K562 (cell line): ENCODE results near the gene UFSP2. TPM values are rescaled to one million over a fixed set of nuclear protein-coding genes. Genes with fewer than 3 reads are reported as not detected.

ENCODE experiments used
- ATF7 ChIP-seq: fragments of 450-650 bp; IDR thresholded peaks from 2 replicates; pipeline ENCODE4 v1.7.1; 2014; ENCODE audit warnings: mild to moderate bottlenecking, moderate library complexity
- CREB1 ChIP-seq, 2 experiments: sonication (generic) in 1 of 2; formaldehyde crosslinking in 1 of 2; IDR thresholded peaks; 2 replicates each; pipeline versions ENCODE4 v1.6.1 to v1.8.0; 2012 to 2022; ENCODE audit warnings: inconsistent platforms in 1 of 2, mild to moderate bottlenecking in 1 of 2, missing genetic modification reagents in 1 of 2, moderate library complexity in 1 of 2
- DACH1 ChIP-seq: fragments of 450-650 bp; IDR thresholded peaks from 2 replicates; pipeline ENCODE4 v1.6.1; 2018; ENCODE audit not compliant: partially characterized antibody
- ETV5 ChIP-seq: sonication (generic); formaldehyde crosslinking; IDR thresholded peaks from 2 replicates; pipeline ENCODE4 v1.4.0; 2020; ENCODE audit warnings: low read depth, mild to moderate bottlenecking, missing genetic modification reagents
- FOXK2 ChIP-seq, 2 experiments: fragments of 450-650 bp; IDR thresholded peaks in 1 of 2; conservative IDR thresholded peaks in 1 of 2; 2 replicates each; pipeline ENCODE4 v1.6.1; 2016; ENCODE audit warnings: low read depth in 2 of 2, mild to moderate bottlenecking in 1 of 2
- FOXP1 ChIP-seq: sonication (generic); formaldehyde crosslinking; IDR thresholded peaks from 2 replicates; pipeline ENCODE4 v1.8.0; 2022; ENCODE audit warnings: mild to moderate bottlenecking, missing genetic modification reagents
- HDGF ChIP-seq: fragments of 450-650 bp; IDR thresholded peaks from 2 replicates; pipeline ENCODE4 v1.6.1; 2016
- HOXB6 ChIP-seq: fragments of 250-450 bp; sonication (Bioruptor Pico); IDR thresholded peaks from 2 replicates; pipeline ENCODE4 v1.5.1; 2022; ENCODE audit warnings: mild to moderate bottlenecking, borderline replicate concordance
- POLR2B ChIP-seq: fragments of 450-650 bp; IDR thresholded peaks from 2 replicates; pipeline ENCODE4 v1.6.1; 2018; ENCODE audit warnings: low read depth; ENCODE audit not compliant: partially characterized antibody
- POLR2G ChIP-seq: fragments of 200-400 bp; formaldehyde crosslinking; IDR thresholded peaks from 2 replicates; pipeline ENCODE4 v1.6.1; 2017; ENCODE audit warnings: low read depth, mild to moderate bottlenecking, antibody characterized with exemption, low read length, moderate library complexity
- ZNF12 ChIP-seq: sonication (generic); formaldehyde crosslinking; IDR thresholded peaks from 2 replicates; pipeline ENCODE4 v1.4.0; 2020; ENCODE audit warnings: mild to moderate bottlenecking, missing genetic modification reagents
- ZNF583 ChIP-seq: fragments of 250-450 bp; sonication (Bioruptor Pico); IDR thresholded peaks from 2 replicates; pipeline ENCODE4 v1.4.0; 2020
- ZNF695 ChIP-seq: fragments of 450-650 bp; formaldehyde crosslinking; IDR thresholded peaks from 2 replicates; pipeline ENCODE4 v1.4.0; 2020; ENCODE audit warnings: mild to moderate bottlenecking, moderate library complexity
- ZZZ3 ChIP-seq: fragments of 450-650 bp; IDR thresholded peaks from 2 replicates; pipeline ENCODE4 v1.6.1; 2016; ENCODE audit warnings: antibody characterized with exemption, mild to moderate bottlenecking, moderate library complexity
- polyA plus RNA-seq, 8 experiments: library from polyadenylated mRNA; depleted of rRNA in 4 of 8; stranded (reverse) in 5 of 8; unstranded in 3 of 8; fragments of >200 nt; fragmentation: Nextera tagmentation in 2 of 8; fragmentation: Illumina TruSeq in 1 of 8; extraction: Ambion mirVana in 2 of 8; extraction: Trizol in 1 of 8; gene quantifications; 2 replicates each; pipeline versions ENCODE4 v1.2.1 to v1.2.3, GENCODE V29; 2011 to 2014; ENCODE audit warnings: inconsistent platforms in 1 of 8, missing spikeins in 1 of 8
- total RNA-seq, 7 experiments: library from RNA; depleted of rRNA in 6 of 7; stranded (reverse); fragments of >200 nt in 6 of 7; fragmentation: Illumina TruSeq in 2 of 7; extraction: Trizol in 2 of 7; gene quantifications; 2 replicates each; pipeline versions ENCODE4 v1.2.1 to v1.2.3, GENCODE V29; 2011 to 2021; ENCODE audit warnings: low replicate concordance in 1 of 7
- TF ChIP-seq, protein P1 (sequence below), 2 experiments: fragments of 450-650 bp in 1 of 2; sonication (generic) in 1 of 2; formaldehyde crosslinking in 1 of 2; IDR thresholded peaks; 2 replicates each; pipeline versions ENCODE4 v1.7.1 to v1.9.0; 2016 to 2022; ENCODE audit warnings: inconsistent platforms in 1 of 2, mild to moderate bottlenecking in 1 of 2, missing genetic modification reagents in 1 of 2
- TF ChIP-seq, protein P2 (sequence below): fragments of 450-650 bp; IDR thresholded peaks from 2 replicates; pipeline ENCODE4 v1.6.1; 2016; ENCODE audit warnings: antibody characterized with exemption

UFSP2 gene
- total and polyA plus RNA-seq, 9 of the 15 experiments (the other 6 are each of a cell fraction or from before 2014, with no cell fraction given) = 20.1 to 55.8 (median 26.6) TPM

DNA sequence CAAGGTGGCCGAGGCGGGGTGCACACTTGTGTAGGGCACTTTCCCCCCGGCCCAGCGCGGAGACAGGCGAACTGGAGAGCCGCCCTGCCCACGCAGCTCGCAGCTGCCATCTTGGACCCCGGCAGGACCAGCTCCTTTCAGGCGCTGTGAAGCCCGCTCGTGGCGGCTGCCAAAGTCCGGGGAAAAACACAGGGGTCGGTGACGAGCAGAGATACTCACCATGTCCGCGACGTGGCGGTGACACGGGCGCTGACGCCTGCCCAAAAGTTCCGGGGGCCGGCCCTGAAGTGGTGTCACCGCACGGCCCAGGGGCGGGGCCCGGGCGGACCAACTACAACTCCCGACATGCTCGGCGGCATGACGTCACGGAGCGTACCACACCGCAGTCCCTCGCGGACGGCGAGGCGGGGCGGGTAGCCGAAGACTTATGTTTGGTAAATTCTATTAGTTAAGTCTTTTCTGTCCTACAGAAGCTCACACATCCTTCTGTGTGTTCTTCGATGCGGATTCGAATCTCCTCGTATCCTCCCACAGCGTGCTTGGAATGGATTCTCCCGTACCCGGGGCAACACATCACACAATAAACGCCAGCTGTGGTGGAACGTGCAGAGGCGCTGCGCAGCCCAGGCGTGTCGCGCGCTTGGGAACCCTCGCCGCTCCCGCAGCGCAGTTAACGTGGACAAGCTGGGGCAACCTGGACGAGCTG lies at the start of gene UFSP2 (continued):
- TF ChIP-seq, protein P1, sequence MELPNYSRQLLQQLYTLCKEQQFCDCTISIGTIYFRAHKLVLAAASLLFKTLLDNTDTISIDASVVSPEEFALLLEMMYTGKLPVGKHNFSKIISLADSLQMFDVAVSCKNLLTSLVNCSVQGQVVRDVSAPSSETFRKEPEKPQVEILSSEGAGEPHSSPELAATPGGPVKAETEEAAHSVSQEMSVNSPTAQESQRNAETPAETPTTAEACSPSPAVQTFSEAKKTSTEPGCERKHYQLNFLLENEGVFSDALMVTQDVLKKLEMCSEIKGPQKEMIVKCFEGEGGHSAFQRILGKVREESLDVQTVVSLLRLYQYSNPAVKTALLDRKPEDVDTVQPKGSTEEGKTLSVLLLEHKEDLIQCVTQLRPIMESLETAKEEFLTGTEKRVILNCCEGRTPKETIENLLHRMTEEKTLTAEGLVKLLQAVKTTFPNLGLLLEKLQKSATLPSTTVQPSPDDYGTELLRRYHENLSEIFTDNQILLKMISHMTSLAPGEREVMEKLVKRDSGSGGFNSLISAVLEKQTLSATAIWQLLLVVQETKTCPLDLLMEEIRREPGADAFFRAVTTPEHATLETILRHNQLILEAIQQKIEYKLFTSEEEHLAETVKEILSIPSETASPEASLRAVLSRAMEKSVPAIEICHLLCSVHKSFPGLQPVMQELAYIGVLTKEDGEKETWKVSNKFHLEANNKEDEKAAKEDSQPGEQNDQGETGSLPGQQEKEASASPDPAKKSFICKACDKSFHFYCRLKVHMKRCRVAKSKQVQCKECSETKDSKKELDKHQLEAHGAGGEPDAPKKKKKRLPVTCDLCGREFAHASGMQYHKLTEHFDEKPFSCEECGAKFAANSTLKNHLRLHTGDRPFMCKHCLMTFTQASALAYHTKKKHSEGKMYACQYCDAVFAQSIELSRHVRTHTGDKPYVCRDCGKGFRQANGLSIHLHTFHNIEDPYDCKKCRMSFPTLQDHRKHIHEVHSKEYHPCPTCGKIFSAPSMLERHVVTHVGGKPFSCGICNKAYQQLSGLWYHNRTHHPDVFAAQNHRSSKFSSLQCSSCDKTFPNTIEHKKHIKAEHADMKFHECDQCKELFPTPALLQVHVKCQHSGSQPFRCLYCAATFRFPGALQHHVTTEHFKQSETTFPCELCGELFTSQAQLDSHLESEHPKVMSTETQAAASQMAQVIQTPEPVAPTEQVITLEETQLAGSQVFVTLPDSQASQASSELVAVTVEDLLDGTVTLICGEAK (IDR thresholded peaks at IDR 0.05) = peak; percentile 60
- TF ChIP-seq, protein P1 (CRISPR knock-in tag; IDR thresholded peaks at IDR 0.05) = no peak
- peak; percentile 82 for TF ChIP-seq FOXP1
- peak; percentile 87 for TF ChIP-seq POLR2G
- no peak for TF ChIP-seq ETV5 (CRISPR knock-in tag)
- no peak for TF ChIP-seq HDGF
- TF ChIP-seq ZNF583 = no peak
- 0 out of 2 replicates have a peak, but pooled peaks have one; percentile 9 for TF ChIP-seq HOXB6 (CRISPR knock-in tag)
- peak; percentile 94 for TF ChIP-seq DACH1
- peak; percentile 57 to 100 for TF ChIP-seq FOXK2 (conservative IDR thresholded peaks at IDR 0.05 in 1 of 2, IDR thresholded peaks at IDR 0.05 in 1 of 2; ENCODE audit: low read depth in 2 of 2)
- peak; percentile 53 for TF ChIP-seq POLR2B
- TF ChIP-seq ZZZ3 = no peak
- no peak for TF ChIP-seq ZNF12 (CRISPR knock-in tag)
- TF ChIP-seq CREB1 (IDR thresholded peaks at IDR 0.05) = peak; percentile 97
- peak; percentile 98 for TF ChIP-seq CREB1 (CRISPR knock-in tag; IDR thresholded peaks at IDR 0.05)
- TF ChIP-seq, protein P2, sequence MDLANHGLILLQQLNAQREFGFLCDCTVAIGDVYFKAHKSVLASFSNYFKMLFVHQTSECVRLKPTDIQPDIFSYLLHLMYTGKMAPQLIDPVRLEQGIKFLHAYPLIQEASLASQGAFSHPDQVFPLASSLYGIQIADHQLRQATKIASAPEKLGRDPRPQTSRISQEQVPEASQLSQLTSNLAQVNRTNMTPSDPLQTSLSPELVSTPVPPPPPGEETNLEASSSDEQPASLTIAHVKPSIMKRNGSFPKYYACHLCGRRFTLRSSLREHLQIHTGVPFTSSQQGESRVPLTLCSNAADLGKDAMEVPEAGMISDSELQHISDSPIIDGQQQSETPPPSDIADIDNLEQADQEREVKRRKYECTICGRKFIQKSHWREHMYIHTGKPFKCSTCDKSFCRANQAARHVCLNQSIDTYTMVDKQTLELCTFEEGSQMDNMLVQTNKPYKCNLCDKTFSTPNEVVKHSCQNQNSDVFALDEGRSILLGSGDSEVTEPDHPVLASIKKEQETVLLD = peak; percentile 39; the same call in 1 of the 2 replicates
- TF ChIP-seq ZNF695 (CRISPR knock-in tag) = no peak
- peak; percentile 100 for TF ChIP-seq ATF7
